BLaER1 (cell line): ENCODE results near the gene LHX2.
A peak's percentile ranks its signal among the peaks of the same experiment; 100 is the strongest.

Experiments used
- H3K27ac ChIP-seq: shearing (Covaris generic); formaldehyde crosslinking; 2 replicates; pipeline ENCODE4 v1.8.1; 2022
- H3K27me3 ChIP-seq: shearing (Covaris generic); formaldehyde crosslinking; 2 replicates; pipeline ENCODE4 v1.8.1; 2022
- H3K36me3 ChIP-seq: shearing (Covaris generic); formaldehyde crosslinking; 2 replicates; pipeline ENCODE4 v1.8.1; 2022
- H3K4me1 ChIP-seq: shearing (Covaris generic); formaldehyde crosslinking; 2 replicates; pipeline ENCODE4 v1.8.1; 2022
- H3K4me2 ChIP-seq: shearing (Covaris generic); formaldehyde crosslinking; 2 replicates; pipeline ENCODE4 v1.8.1; 2022
- H3K4me3 ChIP-seq: shearing (Covaris generic); formaldehyde crosslinking; 2 replicates; pipeline ENCODE4 v1.8.1; 2022
- H3K9ac ChIP-seq: shearing (Covaris generic); formaldehyde crosslinking; 2 replicates; pipeline ENCODE4 v1.8.1; 2022
- H3K9me3 ChIP-seq: shearing (Covaris generic); formaldehyde crosslinking; 2 replicates; pipeline ENCODE4 v1.8.1; 2022
- H4K20me1 ChIP-seq: shearing (Covaris generic); formaldehyde crosslinking; 2 replicates; pipeline ENCODE4 v1.8.1; 2022
- Cebpa-rat ChIP-seq: shearing (Covaris generic); IDR thresholded peaks from 2 replicates; pipeline ENCODE4 v1.8.1; 2022

LHX2 gene

DNA sequence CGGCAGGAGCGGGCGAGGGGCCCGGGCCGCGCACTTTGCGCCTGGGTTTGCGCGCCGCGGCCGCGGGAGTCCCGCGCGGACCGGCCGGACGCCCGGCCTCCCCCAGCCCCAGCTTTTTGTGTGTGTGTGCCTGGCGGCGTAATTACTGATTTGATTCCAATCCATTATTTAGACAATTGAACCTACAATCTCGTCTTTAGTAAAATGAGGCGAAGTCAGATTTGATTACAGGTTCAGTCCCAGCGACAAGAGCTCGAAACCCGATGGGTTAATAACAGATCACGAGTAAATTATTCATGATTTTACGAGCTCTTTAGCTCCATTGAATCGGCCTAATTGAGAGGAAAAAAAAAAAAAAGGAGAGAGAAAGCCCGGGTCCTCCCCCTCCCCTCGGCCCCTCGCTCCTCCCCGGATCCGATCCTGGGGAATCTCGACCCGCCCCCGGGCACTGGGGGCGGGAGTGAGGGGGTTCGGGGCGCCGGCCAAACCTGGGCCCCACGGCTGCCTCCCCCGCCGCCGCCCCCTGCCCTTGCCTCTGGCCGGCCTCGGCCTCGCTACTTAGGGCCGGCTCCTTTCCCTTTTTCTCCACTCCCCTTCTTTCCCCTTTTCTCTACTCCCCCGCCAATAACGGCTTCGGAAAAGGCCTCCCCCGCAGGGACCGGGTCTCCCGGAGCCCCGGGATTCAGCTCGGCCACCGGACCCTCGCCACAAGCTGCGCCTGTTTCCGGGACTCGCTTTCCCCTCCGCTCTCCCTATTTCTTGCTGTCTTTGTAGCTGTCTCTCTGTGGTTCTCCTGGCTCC lies 6.6 kb downstream of the LHX2 start:
- H3K4me3 ChIP-seq: 0 out of 2 replicates have a peak overlapping the region, but pooled peaks have one; percentile 16

DNA sequence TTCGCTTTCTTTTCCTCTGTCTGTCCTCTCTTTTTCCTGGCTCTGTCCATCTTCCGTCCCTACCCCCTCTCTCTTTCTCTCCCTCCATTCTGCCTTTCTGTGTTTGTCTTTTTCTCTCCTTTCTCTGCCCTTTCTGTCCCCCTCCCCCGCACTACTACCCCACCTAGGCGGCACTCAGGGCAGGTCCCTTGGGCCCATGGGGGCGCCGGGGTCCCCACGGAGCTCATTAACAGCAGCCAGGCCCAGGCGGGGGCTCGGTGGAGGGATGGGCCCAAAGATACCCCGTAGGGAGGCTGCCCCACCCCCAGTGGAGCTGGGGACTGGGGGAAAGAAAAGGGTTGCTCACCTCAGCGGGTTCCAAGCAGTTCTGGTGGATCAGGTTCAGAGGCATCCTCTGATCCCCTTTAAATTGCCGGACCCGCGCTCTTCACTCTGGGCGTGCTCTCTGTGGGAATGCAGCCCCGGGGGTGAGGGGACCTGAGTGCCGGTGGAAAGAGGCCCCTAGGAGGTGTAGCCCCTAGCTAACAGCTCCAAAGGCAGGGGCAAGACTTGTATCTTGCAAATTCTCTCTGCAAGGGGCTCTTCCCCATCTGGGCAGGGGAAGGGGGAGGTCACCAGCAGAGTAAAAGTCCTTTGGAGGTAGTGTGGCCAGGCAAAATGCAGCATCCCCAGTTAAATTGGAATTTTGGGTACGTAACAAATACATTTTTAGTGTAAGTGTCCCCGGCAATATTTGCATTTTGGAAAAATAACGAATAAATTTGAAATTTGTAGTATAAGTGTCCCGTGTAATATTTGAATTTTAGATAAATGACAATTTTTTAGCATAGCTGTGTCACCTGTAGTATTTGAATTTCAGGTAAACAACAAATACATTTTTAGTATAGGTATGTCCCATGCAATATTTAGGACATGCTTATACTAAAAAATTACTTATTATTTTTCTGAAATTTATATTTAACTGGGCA lies 7.4 kb downstream of the LHX2 start:
- Histone ChIP-seq H3K4me3 (no peak overlapping the region), H3K4me2 (peak overlapping the region; percentile 29; the same call in 1 of the 2 replicates), H3K27me3 (peaks cover 100% of the 10 kb centered on the region)

More for the DNA sequence above, 6.6 kb downstream of the LHX2 start:
- Histone ChIP-seq H3K9ac (no peak overlapping the region), H3K27ac (no peak overlapping the region), H3K4me2 (peak overlapping the region; percentile 40), H3K27me3 (peaks cover 100% of the 10 kb centered on the region), H3K36me3 (no peaks in the 10 kb centered on the region), H3K9me3 (no peaks in the 10 kb centered on the region; the same call in 1 of the 2 replicates), H4K20me1 (peaks cover 96% of the 10 kb centered on the region), H3K4me1 (peaks cover 13% of the 10 kb centered on the region; the same call in 1 of the 2 replicates)
- no peak for TF ChIP-seq Cebpa-rat

DNA sequence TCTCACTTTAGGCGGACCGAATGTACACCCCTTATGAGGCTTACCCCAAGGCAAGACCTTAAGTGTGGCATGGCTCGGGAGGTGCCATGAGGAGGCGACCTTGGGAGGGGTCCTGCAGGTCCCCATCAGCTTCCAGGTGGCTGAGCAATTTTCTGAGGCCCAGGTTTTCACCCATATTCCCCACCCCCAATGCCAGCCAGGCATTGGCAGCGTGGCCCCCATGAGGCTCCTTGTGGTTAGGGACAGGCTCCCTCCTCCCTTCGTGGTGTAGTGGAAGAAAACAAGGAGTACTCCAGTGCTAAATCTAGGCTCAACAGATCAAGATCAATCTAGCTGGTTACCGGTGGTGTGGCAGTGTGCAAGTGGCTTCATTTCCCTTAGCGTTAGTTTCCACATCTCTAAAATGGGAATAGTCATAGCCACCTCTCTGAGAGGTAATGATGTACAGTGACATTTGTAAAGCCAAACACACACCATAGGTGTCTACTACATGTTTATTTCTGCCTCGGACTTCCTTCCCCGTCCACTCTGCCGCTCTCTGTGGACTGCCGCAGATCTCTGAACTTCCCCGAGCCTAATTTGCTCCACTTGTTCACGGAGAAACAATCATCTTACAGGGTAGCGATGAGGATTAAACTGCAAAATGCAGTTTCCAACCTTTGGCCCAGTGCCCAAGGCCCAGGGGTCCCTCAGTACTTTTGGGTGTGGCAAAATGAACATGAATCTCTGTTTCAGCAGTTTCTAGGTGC lies 8.4 kb downstream of the LHX2 start:
- Histone ChIP-seq H3K27ac (no peak overlapping the region), H3K9me3 (no peaks in the 10 kb centered on the region), H3K4me2 (no peak overlapping the region), H3K36me3 (no peaks in the 10 kb centered on the region), H3K27me3 (peaks cover 100% of the 10 kb centered on the region), H3K4me1 (peaks cover 13% of the 10 kb centered on the region; the same call in 1 of the 2 replicates), H3K4me3 (no peak overlapping the region), H4K20me1 (peaks cover 92% of the 10 kb centered on the region), H3K9ac (no peak overlapping the region)
- no peak for TF ChIP-seq Cebpa-rat

More for the DNA sequence above, 7.4 kb downstream of the LHX2 start:
- H3K9ac ChIP-seq: no peak overlapping the region
- peaks cover 97% of the 10 kb centered on the region for H4K20me1 ChIP-seq
- no peaks in the 10 kb centered on the region for H3K36me3 ChIP-seq
- peaks cover 13% of the 10 kb centered on the region; the same call in 1 of the 2 replicates for H3K4me1 ChIP-seq
- no peak overlapping the region for H3K27ac ChIP-seq
- TF ChIP-seq Cebpa-rat: no peak
- H3K9me3 ChIP-seq: no peaks in the 10 kb centered on the region

DNA sequence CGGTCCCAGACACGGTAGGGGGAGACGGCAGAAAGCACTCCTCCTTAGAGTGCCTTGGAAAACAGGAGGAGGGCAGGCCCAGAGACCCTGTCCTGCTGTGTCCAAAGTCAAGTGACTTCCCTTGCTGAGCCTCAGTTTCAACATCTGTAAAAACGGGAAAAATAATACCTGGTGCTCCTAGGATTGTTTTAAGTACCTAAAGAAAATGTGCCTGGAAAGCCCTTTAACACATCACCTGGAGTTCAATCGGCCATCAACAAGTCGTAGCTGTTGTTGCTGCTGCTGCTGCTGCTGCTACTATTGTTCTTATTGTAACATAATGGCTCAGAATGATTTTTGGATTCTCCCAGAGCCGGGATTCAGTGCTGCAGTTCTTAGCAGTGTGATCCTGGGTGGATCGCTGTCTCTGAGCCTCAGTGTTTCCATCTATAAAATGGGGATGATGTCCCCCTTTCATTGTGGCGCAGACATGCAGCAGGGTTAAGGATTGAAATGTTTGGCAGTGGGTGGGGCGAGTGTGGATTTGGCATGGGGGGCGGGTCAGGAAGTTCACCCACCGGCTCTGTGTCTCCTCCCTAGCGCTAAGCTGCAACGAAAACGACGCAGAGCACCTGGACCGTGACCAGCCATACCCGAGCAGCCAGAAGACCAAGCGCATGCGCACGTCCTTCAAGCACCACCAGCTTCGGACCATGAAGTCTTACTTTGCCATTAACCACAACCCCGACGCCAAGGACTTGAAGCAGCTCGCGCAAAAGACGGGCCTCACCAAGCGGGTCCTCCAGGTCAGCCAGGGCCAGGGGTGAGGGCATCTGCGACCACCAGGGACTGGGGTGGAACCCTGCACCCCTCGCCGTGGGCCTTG lies 9.2 kb downstream of the LHX2 start:
- 0 out of 2 replicates have a peak overlapping the region, but pooled peaks have one; percentile 13 for H3K4me2 ChIP-seq
- peaks cover 84% of the 10 kb centered on the region for H4K20me1 ChIP-seq
- no peaks in the 10 kb centered on the region for H3K9me3 ChIP-seq
- peaks cover 97% of the 10 kb centered on the region for H3K27me3 ChIP-seq
- no peak overlapping the region for H3K9ac ChIP-seq
- no peaks in the 10 kb centered on the region for H3K36me3 ChIP-seq
- TF ChIP-seq Cebpa-rat: no peak
- no peak overlapping the region for H3K4me3 ChIP-seq
- H3K27ac ChIP-seq: no peak overlapping the region
- peaks cover 13% of the 10 kb centered on the region; the same call in 1 of the 2 replicates for H3K4me1 ChIP-seq

DNA sequence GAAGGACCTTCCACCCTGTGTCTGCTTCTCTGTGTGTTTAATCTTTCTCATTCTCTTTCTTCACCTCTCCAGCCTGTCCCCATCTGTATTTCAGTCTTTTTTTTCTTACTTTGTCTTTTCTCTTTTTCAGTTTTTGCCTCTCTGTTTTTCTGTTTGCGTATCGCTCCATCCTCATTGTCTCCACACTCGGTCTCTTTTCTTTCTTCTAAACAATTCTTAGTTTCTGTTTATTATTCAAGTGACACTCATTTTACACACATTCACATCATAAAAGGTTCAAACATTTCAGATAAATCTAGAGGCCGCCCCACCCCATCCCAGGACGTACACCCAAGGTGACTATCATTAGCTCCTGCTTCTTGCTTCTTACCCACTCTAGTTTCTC lies 9.8 kb downstream of the LHX2 start:
- no peak overlapping the region for H3K27ac ChIP-seq
- no peak overlapping the region for H3K4me2 ChIP-seq
- no peak overlapping the region for H3K9ac ChIP-seq
- peaks cover 13% of the 10 kb centered on the region; the same call in 1 of the 2 replicates for H3K4me1 ChIP-seq
- H3K36me3 ChIP-seq: no peaks in the 10 kb centered on the region
- peaks cover 91% of the 10 kb centered on the region for H3K27me3 ChIP-seq
- peaks cover 78% of the 10 kb centered on the region for H4K20me1 ChIP-seq
- no peaks in the 10 kb centered on the region for H3K9me3 ChIP-seq
- TF ChIP-seq Cebpa-rat: no peak
- H3K4me3 ChIP-seq: no peak overlapping the region

DNA sequence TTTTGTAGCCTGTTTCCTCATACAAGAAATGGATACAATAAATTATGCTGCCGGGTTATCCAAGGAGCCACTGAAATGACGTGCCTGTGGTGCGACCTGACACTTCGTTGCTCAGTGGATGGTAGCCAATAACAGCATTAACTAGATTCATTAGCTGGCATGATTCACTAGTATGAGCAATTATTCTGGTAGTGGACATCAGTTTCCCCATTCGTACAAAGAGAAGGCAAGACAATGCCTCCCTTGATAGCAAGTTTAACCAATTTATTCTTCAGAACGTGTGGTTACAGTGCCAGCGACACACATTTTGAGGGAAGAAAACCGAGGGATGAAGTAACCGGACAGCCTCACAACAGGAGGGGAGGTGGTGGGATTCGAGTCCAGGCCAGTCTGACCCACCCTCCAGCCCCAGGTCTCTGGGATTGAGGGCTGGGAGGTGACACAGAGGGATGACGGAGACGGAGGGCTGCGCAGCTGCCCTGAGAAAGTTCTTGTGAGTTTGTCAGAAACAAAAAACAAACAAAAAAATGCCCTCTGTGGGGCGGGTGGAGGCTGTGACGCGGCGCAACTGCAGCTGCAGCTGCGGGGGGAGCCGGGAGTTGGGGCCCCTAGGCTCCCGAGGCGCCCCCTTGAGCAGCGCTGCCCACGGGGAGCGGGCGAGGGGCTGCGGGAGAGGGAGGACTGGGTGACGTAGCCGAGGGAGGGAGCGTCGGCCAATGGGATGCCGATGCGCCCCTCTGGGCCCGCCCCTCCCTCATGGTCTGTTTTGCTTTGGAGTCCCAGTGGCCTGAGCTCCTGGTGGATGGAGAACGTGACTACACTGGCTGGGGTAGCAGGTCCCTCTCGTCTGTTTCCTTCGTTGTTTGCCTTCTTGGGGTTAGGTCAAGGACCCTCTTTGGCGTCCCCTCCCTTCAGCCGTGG lies 10.9 kb downstream of the LHX2 start:
- Histone ChIP-seq H3K9ac (no peak overlapping the region), H3K27me3 (peaks cover 80% of the 10 kb centered on the region), H3K36me3 (no peaks in the 10 kb centered on the region), H3K4me3 (0 out of 2 replicates have a peak overlapping the region, but pooled peaks have one; percentile 7), H4K20me1 (peaks cover 68% of the 10 kb centered on the region), H3K4me1 (peaks cover 11% of the 10 kb centered on the region; the same call in 1 of the 2 replicates), H3K4me2 (no peak overlapping the region), H3K9me3 (no peaks in the 10 kb centered on the region), H3K27ac (no peak overlapping the region)
- TF ChIP-seq Cebpa-rat: no peak

DNA sequence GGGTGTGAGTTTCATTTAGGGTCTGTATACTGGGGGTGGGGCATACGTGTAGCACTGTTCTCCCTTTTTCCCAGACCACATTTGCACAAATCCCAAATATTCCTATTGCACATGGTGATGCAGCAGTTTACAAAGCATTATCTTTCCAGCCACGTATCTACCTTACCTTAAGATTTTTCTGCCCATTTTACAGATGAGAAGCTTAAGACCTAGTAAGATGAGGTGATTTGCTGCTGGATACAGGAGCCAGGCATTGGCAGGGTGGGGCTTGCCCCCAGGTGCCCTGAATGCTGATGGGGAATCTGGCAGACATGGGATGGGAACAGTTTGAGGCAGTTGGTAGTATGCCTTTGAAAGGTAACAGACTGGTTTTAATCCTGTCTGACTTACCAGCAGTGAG lies 12.5 kb downstream of the LHX2 start:
- TF ChIP-seq Cebpa-rat: no peak
- Histone ChIP-seq H3K9me3 (no peaks in the 10 kb centered on the region), H4K20me1 (peaks cover 51% of the 10 kb centered on the region), H3K36me3 (no peaks in the 10 kb centered on the region), H3K4me3 (no peak overlapping the region), H3K27ac (no peak overlapping the region), H3K4me2 (no peak overlapping the region), H3K4me1 (no peaks in the 10 kb centered on the region), H3K27me3 (peaks cover 70% of the 10 kb centered on the region), H3K9ac (no peak overlapping the region)

DNA sequence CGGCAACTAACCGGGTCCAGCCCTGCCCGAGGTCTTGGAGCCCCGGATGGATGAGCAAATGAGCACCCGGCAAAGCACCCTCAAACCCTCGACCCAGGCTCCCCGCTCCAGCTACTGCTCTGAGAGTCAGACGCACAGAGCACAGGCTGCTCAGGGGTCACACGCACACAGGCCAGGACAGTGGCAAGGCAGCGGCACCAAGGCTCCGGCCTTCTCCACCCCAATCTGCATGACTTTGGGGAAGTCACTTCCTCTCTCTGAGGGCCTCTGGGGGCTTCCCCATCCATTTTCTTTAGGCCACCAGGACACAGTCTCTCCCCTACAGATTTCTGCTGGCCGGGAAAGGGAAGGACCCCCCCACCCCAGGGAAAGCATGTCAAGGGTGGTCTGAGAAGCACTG lies 18.0 kb downstream of the LHX2 start:
- H4K20me1 ChIP-seq: no peaks in the 10 kb centered on the region; the same call in 1 of the 2 replicates
- no peak overlapping the region for H3K27ac ChIP-seq
- no peaks in the 10 kb centered on the region for H3K4me1 ChIP-seq
- H3K4me3 ChIP-seq: no peak overlapping the region
- H3K36me3 ChIP-seq: no peaks in the 10 kb centered on the region
- no peak overlapping the region for H3K9ac ChIP-seq
- H3K4me2 ChIP-seq: no peak overlapping the region
- no peak for TF ChIP-seq Cebpa-rat
- H3K9me3 ChIP-seq: no peaks in the 10 kb centered on the region
- H3K27me3 ChIP-seq: peaks cover 55% of the 10 kb centered on the region
